ENCODE data around the gene SKAP2. TPM values are rescaled to one million over a fixed set of nuclear protein-coding genes. Genes with fewer than 3 reads are reported as not detected.
"Not testable (repeated sequence)": the region's sequence is repeated elsewhere in the genome, so short reads cannot be mapped to it uniquely, and the experiment has no call there.

SKAP2 gene
- total and polyA plus RNA-seq, 8 donors, result 4.6 to 127 (median 9.6) TPM

DNA sequence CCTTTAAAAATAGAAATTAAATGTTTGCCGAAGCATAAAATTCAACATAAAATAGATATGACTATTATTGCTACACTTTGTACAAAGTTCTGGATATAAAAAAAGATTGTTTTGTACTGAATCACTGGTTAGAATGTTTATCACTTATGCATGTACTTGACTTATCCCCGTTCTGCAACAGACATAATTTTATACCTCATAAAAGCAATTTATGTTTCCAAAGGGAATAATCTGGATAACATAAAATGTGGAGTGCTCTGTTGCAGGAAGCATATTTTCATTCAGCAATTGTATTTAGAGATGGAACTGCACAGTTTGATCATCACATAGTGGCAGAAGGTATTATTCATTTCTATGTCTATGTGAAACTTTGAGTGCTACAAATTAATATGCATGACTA is 21.5 kb downstream of the SKAP2 start:
- Histone ChIP-seq H3K4me1 (no peaks in the 10 kb centered on the region), H3K27ac (no peak overlapping the region), H3K4me3 (no peak overlapping the region), H3K9me3 (no peaks in the 10 kb centered on the region), H3K36me3 (peaks cover 0 to 7% (median 3%) of the 10 kb centered on the region in 4 donors), H3K27me3 (no peaks in the 10 kb centered on the region)
- intact Hi-C loops (cut with DNase I; ENCODE audit: low total_unique reads), result no loop called here
- no peak for DNase-seq
- no peak for TF ChIP-seq POLR2A (IDR thresholded peaks at IDR 0.05)
- TF ChIP-seq, protein P1, sequence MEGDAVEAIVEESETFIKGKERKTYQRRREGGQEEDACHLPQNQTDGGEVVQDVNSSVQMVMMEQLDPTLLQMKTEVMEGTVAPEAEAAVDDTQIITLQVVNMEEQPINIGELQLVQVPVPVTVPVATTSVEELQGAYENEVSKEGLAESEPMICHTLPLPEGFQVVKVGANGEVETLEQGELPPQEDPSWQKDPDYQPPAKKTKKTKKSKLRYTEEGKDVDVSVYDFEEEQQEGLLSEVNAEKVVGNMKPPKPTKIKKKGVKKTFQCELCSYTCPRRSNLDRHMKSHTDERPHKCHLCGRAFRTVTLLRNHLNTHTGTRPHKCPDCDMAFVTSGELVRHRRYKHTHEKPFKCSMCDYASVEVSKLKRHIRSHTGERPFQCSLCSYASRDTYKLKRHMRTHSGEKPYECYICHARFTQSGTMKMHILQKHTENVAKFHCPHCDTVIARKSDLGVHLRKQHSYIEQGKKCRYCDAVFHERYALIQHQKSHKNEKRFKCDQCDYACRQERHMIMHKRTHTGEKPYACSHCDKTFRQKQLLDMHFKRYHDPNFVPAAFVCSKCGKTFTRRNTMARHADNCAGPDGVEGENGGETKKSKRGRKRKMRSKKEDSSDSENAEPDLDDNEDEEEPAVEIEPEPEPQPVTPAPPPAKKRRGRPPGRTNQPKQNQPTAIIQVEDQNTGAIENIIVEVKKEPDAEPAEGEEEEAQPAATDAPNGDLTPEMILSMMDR (IDR thresholded peaks at IDR 0.05), result no peak
- no peak for TF ChIP-seq POLR2AphosphoS5 (IDR thresholded peaks at IDR 0.05)
- TF ChIP-seq EP300 (IDR thresholded peaks at IDR 0.05), result no peak
- WGBS, 5 donors, result 77 to 85% (median 77%) methylated on average over 2 of the region's 2 CpGs

DNA sequence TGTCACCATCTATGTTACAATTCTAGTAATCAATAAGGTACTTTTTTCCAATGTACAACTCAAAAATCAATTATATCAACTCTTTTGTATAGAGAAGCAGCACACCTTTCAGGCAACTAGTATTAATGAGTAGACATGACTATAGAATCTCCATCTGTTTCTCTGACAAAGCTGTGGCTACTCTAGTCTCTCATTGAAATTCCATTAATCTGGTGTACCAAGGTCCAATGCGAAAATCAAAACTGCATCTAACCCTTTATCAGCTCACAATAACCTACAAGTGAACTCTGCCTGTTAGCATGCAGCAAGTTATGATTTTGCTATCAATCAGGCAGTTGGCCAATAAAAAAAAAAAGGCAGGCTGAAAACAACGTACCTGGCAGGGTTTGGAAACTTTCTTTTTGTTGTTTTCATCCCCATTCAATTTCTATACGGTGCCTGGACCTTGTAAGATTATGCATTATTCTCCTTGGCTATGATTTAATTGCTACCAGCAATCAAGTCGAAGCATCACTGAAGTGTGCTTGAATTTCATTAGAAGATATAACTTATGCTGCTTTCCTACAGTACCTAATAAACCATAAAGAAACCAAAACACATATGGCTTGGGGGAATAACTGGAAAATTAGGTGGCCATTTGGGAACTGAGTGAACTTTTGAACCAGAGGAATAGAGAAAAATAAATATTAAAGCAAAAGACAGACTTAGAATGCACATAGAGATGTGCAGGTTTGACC is 23.2 kb downstream of the SKAP2 start:
- H3K36me3 ChIP-seq, result peaks cover 0 to 9% (median 6%) of the 10 kb centered on the region in 4 donors
- H3K27ac ChIP-seq, result no peak overlapping the region
- TF ChIP-seq, protein P1 (IDR thresholded peaks at IDR 0.05), result no peak
- TF ChIP-seq POLR2A (IDR thresholded peaks at IDR 0.05), result no peak
- TF ChIP-seq POLR2AphosphoS5 (IDR thresholded peaks at IDR 0.05), result no peak
- no peaks in the 10 kb centered on the region for H3K27me3 ChIP-seq
- no peaks in the 10 kb centered on the region for H3K4me1 ChIP-seq
- no peak overlapping the region for H3K4me3 ChIP-seq
- no peak for DNase-seq
- intact Hi-C loops (cut with DNase I; ENCODE audit: low total_unique reads), result no loop called here
- H3K9me3 ChIP-seq, result peaks cover 0 to 10% (median 4%) of the 10 kb centered on the region in 4 donors
- 45 to 65% (median 55%) methylated on average over 4 of the region's 4 CpGs for WGBS, 5 donors

DNA sequence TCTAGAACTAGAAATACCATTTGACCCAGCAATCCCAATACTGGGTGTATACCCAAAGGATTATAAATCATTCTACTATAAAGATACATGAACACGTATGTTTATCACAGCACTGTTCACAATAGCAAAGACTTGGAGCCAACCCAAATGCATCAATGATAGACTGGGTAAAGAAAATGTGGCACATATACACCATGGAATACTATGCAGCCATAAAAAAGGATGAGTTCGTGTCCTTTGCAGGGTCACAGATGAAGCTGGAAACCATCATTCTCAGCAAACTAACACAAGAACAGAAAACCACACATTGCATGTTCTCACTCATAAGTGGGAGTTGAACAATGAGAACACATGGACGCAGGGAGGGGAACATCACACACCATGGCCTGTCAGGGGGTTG is 27.6 kb downstream of the SKAP2 start:
- not testable (repeated sequence) for H3K27ac ChIP-seq, DNase-seq
- 92 to 95% (median 93%) methylated on average over 3 of the region's 3 CpGs for WGBS, 5 donors

DNA sequence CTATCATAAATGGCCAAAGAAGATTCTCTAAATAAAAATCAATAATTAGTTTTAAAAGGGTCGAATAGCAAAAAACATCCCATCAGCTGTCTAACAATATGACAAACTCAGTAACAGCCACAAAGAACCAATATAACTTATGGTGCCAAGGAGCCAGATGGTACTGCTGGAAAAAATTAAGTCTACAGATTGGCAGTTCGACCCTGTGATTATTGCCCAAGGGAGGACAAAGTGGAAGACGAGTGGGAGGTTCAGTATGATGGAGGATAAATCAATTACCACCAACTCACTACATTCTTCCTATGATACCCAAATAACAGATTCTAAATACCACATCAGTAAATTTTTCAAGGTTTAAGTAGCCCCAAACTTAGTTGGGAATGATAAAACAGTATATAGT is 49.0 kb downstream of the SKAP2 start:
- no peak overlapping the region for H3K4me3 ChIP-seq
- no peaks in the 10 kb centered on the region for H3K36me3 ChIP-seq
- intact Hi-C loops (cut with DNase I; ENCODE audit: low total_unique reads), result no loop called here
- H3K27me3 ChIP-seq, result no peaks in the 10 kb centered on the region
- H3K9me3 ChIP-seq, result no peaks in the 10 kb centered on the region
- TF ChIP-seq POLR2A (IDR thresholded peaks at IDR 0.05), result no peak
- TF ChIP-seq, protein P1 (IDR thresholded peaks at IDR 0.05), result no peak
- no peak overlapping the region for H3K27ac ChIP-seq
- peaks cover 0 to 11% (median 4%) of the 10 kb centered on the region in 4 donors for H3K4me1 ChIP-seq
- 79 to 90% (median 81%) methylated on average over 3 of the region's 3 CpGs for WGBS, 5 donors
- no peak for DNase-seq

More for the DNA sequence above, 27.6 kb downstream of the SKAP2 start:
- H3K4me1 ChIP-seq; H3K4me3 ChIP-seq; intact Hi-C loops (cut with DNase I; ENCODE audit: low total_unique reads); H3K27me3 ChIP-seq: not testable (repeated sequence)
- peaks cover 0 to 17% (median 8%) of the 10 kb centered on the region in 4 donors for H3K36me3 ChIP-seq
- H3K9me3 ChIP-seq, result peaks cover 0 to 20% (median 11%) of the 10 kb centered on the region in 4 donors

DNA sequence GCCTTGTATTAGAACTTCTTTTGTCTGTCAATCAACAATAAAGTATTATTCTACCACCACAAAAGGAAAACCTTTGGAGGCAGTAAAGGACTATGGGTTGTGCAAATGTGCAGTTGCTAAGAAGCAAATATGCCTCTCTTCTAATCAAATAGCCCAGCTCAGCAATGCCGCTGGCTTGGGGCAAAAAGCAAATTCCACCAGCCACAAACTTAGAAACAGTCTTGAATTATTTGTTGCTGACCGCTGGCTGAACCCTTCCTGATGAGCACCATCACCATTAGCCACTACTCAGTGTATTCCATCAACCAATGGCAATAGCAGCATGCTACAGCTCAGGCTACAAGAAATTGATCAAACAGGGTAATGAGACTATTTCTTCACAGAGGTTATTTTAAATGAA is 51.0 kb downstream of the SKAP2 start:
- no peak overlapping the region for H3K27ac ChIP-seq
- peaks cover 0 to 11% (median 4%) of the 10 kb centered on the region in 4 donors for H3K4me1 ChIP-seq
- H3K9me3 ChIP-seq, result no peaks in the 10 kb centered on the region
- H3K36me3 ChIP-seq, result no peaks in the 10 kb centered on the region
- 27 to 53% (median 31%) methylated on average over 2 of the region's 2 CpGs for WGBS, 5 donors
- H3K4me3 ChIP-seq, result no peak overlapping the region
- H3K27me3 ChIP-seq, result no peaks in the 10 kb centered on the region
- intact Hi-C loops (cut with DNase I; ENCODE audit: low total_unique reads), result no loop called here
- TF ChIP-seq, protein P1 (IDR thresholded peaks at IDR 0.05), result no peak
- TF ChIP-seq POLR2AphosphoS5 (IDR thresholded peaks at IDR 0.05) (no peak), POLR2A (IDR thresholded peaks at IDR 0.05) (no peak), EP300 (IDR thresholded peaks at IDR 0.05) (no peak)
- peak in 1 of 2 donors; percentile 75 for DNase-seq
